Uterus (tissue), 2 donors: ENCODE data around the gene RAB21.

Experiments
- POLR2A ChIP-seq, 2 donors: fragments of 450-650 bp; IDR thresholded peaks; one replicate each; pipeline ENCODE4 v1.6.1; 2016; ENCODE audit warnings: antibody characterized with exemption in 2 of 2, mild to moderate bottlenecking in 1 of 2, moderate library complexity in 1 of 2
- TF ChIP-seq, protein P1 (sequence below), 4 experiments: fragments of 200-600 bp in 2 of 4; fragments of 450-650 bp in 2 of 4; sonication (generic) in 2 of 4; IDR thresholded peaks; one replicate each; pipeline ENCODE4 v1.5.1; 2016 to 2019; ENCODE audit warnings: antibody characterized with exemption in 4 of 4, mild to moderate bottlenecking in 2 of 4, moderate library complexity in 1 of 4

DNA sequence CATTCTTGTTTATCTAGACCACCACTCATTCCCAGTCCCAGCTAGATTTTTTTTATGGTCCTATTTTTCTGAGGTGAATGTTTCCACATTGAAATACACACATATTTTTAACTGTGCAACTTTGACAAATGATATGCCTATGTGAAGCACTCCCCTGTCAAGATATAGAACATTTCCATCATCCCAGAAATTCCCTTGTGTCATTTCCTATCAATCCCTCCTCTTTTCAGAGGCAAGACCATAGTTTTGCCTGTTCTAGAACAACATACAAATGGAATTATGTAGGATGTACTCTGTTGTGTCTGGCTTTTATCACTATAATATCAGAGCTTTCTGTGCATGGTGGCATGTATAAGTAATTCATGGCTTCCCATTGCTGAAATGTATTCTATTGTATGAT, 36.1 kb upstream of the RAB21 start:
- TF ChIP-seq, protein P1, sequence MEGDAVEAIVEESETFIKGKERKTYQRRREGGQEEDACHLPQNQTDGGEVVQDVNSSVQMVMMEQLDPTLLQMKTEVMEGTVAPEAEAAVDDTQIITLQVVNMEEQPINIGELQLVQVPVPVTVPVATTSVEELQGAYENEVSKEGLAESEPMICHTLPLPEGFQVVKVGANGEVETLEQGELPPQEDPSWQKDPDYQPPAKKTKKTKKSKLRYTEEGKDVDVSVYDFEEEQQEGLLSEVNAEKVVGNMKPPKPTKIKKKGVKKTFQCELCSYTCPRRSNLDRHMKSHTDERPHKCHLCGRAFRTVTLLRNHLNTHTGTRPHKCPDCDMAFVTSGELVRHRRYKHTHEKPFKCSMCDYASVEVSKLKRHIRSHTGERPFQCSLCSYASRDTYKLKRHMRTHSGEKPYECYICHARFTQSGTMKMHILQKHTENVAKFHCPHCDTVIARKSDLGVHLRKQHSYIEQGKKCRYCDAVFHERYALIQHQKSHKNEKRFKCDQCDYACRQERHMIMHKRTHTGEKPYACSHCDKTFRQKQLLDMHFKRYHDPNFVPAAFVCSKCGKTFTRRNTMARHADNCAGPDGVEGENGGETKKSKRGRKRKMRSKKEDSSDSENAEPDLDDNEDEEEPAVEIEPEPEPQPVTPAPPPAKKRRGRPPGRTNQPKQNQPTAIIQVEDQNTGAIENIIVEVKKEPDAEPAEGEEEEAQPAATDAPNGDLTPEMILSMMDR (IDR thresholded peaks at IDR 0.05), result no peak
- TF ChIP-seq POLR2A (IDR thresholded peaks at IDR 0.05), result no peak
